ENCODE data around the gene PCLO. TPM values are rescaled to one million over a fixed set of nuclear protein-coding genes. Genes with fewer than 3 reads are reported as not detected.

Gene PCLO
- total and polyA plus RNA-seq, 9 of the 15 experiments (the other 6 are each of a cell fraction or from before 2014, with no cell fraction given): under 0.01 to 0.01 TPM; not detected in 7

DNA sequence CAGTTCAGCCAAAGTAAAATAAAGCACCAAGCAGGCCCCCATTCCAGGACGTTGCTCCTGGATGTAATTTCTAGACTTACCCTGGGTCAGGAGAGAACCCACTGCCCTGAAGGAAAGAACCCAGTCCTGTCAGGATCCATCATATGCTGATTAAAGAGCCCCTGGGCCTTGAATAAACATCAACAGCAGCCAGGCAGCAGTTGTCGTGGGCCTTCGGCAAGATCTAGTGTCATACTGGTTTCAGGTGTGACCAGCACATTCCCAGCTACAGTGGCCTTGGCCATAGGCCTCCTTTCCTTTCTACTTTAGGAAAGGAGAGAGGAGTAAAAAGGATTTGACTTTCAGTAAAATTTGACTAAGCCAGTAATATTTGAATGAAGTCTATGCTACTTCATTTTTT is 430.0 kb downstream of the PCLO start:
- ChIA-PET CTCF (ENCODE audit: low intra/inter-chr PET ratio) (no interaction called here), POLR2A (no interaction called here)
- no peaks in the 10 kb centered on the region for H3K36me3 ChIP-seq (ENCODE audit: control insufficient read depth, insufficient read depth, low read length)
- WGBS (ENCODE audit: insufficient coverage, low coverage, missing lambda C conversion rate): 2% methylated on average over 3 of the region's 3 CpGs
- no peak for ATAC-seq
- H3K4me2 ChIP-seq (ENCODE audit: insufficient read depth, low read length): no peak overlapping the region
- H3K9me1 ChIP-seq (ENCODE audit: control insufficient read depth, insufficient read depth, low read length): no peaks in the 10 kb centered on the region
- in situ Hi-C loops (cut with MboI) (loop anchor here (25.0 kb wide), 1 partner anchor 1245 kb away; no protein-coding TSS in a partner anchor), intact Hi-C loops (cut with micrococcal nuclease) (no loop called here)
- H4K20me1 ChIP-seq (replicated peaks; ENCODE audit: control insufficient read depth, insufficient read depth, low read length): no peaks in the 10 kb centered on the region
- no peaks in the 10 kb centered on the region for H3K4me1 ChIP-seq (replicated peaks in 1 of 2; ENCODE audit: control insufficient read depth in 2 of 2, insufficient read depth in 2 of 2, low read length in 2 of 2)
- no peaks in the 10 kb centered on the region for H3K9me3 ChIP-seq (replicated peaks; ENCODE audit: control insufficient read depth, insufficient read depth, low read depth, low read length)
- H3K9ac ChIP-seq (ENCODE audit: insufficient read depth in 1 of 2, low read depth in 2 of 2, low read length in 2 of 2): no peak overlapping the region
- H3K27me3 ChIP-seq (ENCODE audit: control insufficient read depth in 2 of 2, insufficient read depth in 2 of 2, low read length in 2 of 2): no peaks in the 10 kb centered on the region
- FAIRE-seq: no peak
- no peaks in the 10 kb centered on the region for H3K79me2 ChIP-seq (ENCODE audit: control insufficient read depth, insufficient read depth, low read length)
- H3K4me3 ChIP-seq: no peak overlapping the region
- no TSS peak for BruUV-seq (replicated peaks)
- no peak overlapping the region for H2AFZ ChIP-seq (ENCODE audit: low read depth, low read length)
- DNase-seq (ENCODE audit: extremely low read depth in 1 of 4, low spot score in 3 of 4): no peak
- no peak overlapping the region for H3K27ac ChIP-seq (ENCODE audit: extremely low read depth, low read depth, low read length)
- TF ChIP-seq HDAC1 (IDR thresholded peaks at IDR 0.05): no peak
- TF ChIP-seq U2AF2 (optimal IDR thresholded peaks at IDR 0.05; ENCODE audit: low read depth, low read length): no peak
- no peak for TF ChIP-seq WHSC1 (IDR thresholded peaks at IDR 0.05; ENCODE audit: low read length)
- TF ChIP-seq ZNF217 (CRISPR knock-in tag; IDR thresholded peaks at IDR 0.05): no peak
- no peak for TF ChIP-seq ZNF280A (IDR thresholded peaks at IDR 0.05; ENCODE audit: low read depth, partially characterized antibody)
- no peak for TF ChIP-seq BDP1 (IDR thresholded peaks at IDR 0.05; ENCODE audit: insufficient read depth, insufficient read length)
- no peak for TF ChIP-seq CCNT2 (IDR thresholded peaks at IDR 0.05; ENCODE audit: borderline replicate concordance, extremely low read depth, insufficient read length, low read depth, low read length)
- TF ChIP-seq ZNF668 (CRISPR knock-in tag; IDR thresholded peaks at IDR 0.05): no peak
- no peak for TF ChIP-seq RBM22 (IDR thresholded peaks at IDR 0.05; ENCODE audit: low read depth, low read length, poor library complexity, severe bottlenecking)
- no peak for TF ChIP-seq PTRF (tag; IDR thresholded peaks at IDR 0.05)
- TF ChIP-seq ZNF449 (CRISPR knock-in tag; IDR thresholded peaks at IDR 0.05): no peak
- no peak for TF ChIP-seq TCFL5 (CRISPR knock-in tag; conservative IDR thresholded peaks at IDR 0.05)
- no peak for TF ChIP-seq ZNF3 (CRISPR knock-in tag; IDR thresholded peaks at IDR 0.05)
- no peak for TF ChIP-seq ETV5 (CRISPR knock-in tag; IDR thresholded peaks at IDR 0.05; ENCODE audit: low read depth)
- TF ChIP-seq IRF2 (CRISPR knock-in tag; IDR thresholded peaks at IDR 0.05): no peak
- no peak for TF ChIP-seq LEF1 (IDR thresholded peaks at IDR 0.05)
- no peak for TF ChIP-seq ZNF316 (IDR thresholded peaks at IDR 0.05)
- TF ChIP-seq CTCFL (IDR thresholded peaks at IDR 0.05; ENCODE audit: borderline replicate concordance, insufficient read depth, low read depth, low read length, poor library complexity, severe bottlenecking): no peak
